Measurements from ENCODE around the gene LRIT2. TPM values are rescaled to one million over a fixed set of nuclear protein-coding genes. Genes with fewer than 3 reads are reported as not detected.

The LRIT2 gene
- total RNA-seq, 1 donor from 2014 or later: not detected

- Mint-ChIP-seq H3K4me3 (no peak overlapping the region), H3K36me3 (no peaks in the 10 kb centered on the region), H3K4me1 (no peaks in the 10 kb centered on the region), H3K27ac (no peak overlapping the region), H3K27me3 (ENCODE audit: low read depth) (peaks cover 95% of the 10 kb centered on the region), H3K9me3 (no peaks in the 10 kb centered on the region)
- no peak for TF ChIP-seq CTCF (IDR thresholded peaks at IDR 0.05; ENCODE audit: unreplicated experiment)
- DNase-seq (ENCODE audit: low spot score in 2 of 2, unreplicated experiment in 2 of 2): no peak
These were observed 29.3 kb downstream of the LRIT2 start for GRCh38 chr10:84196083-84196482.

- DNase-seq (ENCODE audit: low spot score in 2 of 2, unreplicated experiment in 2 of 2): no peak
- no peaks in the 10 kb centered on the region for H3K4me1 Mint-ChIP-seq
- no peak for TF ChIP-seq CTCF (IDR thresholded peaks at IDR 0.05; ENCODE audit: unreplicated experiment)
- H3K27me3 Mint-ChIP-seq (ENCODE audit: low read depth): peaks cover 95% of the 10 kb centered on the region
- H3K36me3 Mint-ChIP-seq: no peaks in the 10 kb centered on the region
- no peak overlapping the region for H3K27ac Mint-ChIP-seq
- H3K9me3 Mint-ChIP-seq: no peaks in the 10 kb centered on the region
- H3K4me3 Mint-ChIP-seq: peak overlapping the region; percentile 38
These were observed 30.1 kb downstream of the LRIT2 start for GRCh38 chr10:84195044-84195830.

- peaks cover 94% of the 10 kb centered on the region for H3K27me3 Mint-ChIP-seq (ENCODE audit: low read depth)
- no peaks in the 10 kb centered on the region for H3K4me1 Mint-ChIP-seq
- no peak for TF ChIP-seq CTCF (IDR thresholded peaks at IDR 0.05; ENCODE audit: unreplicated experiment)
- H3K27ac Mint-ChIP-seq: no peak within 1 kb of the TSS
- H3K4me3 Mint-ChIP-seq: peak within 1 kb of the TSS; percentile 38
- H3K9me3 Mint-ChIP-seq: no peaks in the 10 kb centered on the region
- H3K36me3 Mint-ChIP-seq: no peaks in the 10 kb centered on the region
- DNase-seq (ENCODE audit: low spot score in 2 of 2, unreplicated experiment in 2 of 2): no peak
These were observed 30.8 kb downstream of the LRIT2 start, which contains the start of gene CDHR1 for GRCh38 chr10:84194424-84195043. Gene CDHR1 (plus strand): TSS chr10:84194537. CDS start chr10:84194761, 224 bp downstream.

- H3K27ac Mint-ChIP-seq: no peak overlapping the region
- no peaks in the 10 kb centered on the region for H3K36me3 Mint-ChIP-seq
- peaks cover 93% of the 10 kb centered on the region for H3K27me3 Mint-ChIP-seq (ENCODE audit: low read depth)
- no peak for DNase-seq (ENCODE audit: low spot score in 2 of 2, unreplicated experiment in 2 of 2)
- H3K4me1 Mint-ChIP-seq: no peaks in the 10 kb centered on the region
- no peaks in the 10 kb centered on the region for H3K9me3 Mint-ChIP-seq
- peak overlapping the region; percentile 30 for H3K4me3 Mint-ChIP-seq
- no peak for TF ChIP-seq CTCF (IDR thresholded peaks at IDR 0.05; ENCODE audit: unreplicated experiment)
These were observed 31.4 kb downstream of the LRIT2 start for GRCh38 chr10:84193846-84194423.

- H3K36me3 Mint-ChIP-seq: no peaks in the 10 kb centered on the region
- H3K4me3 Mint-ChIP-seq: no peak overlapping the region
- H3K9me3 Mint-ChIP-seq: no peaks in the 10 kb centered on the region
- peaks cover 90% of the 10 kb centered on the region for H3K27me3 Mint-ChIP-seq (ENCODE audit: low read depth)
- no peaks in the 10 kb centered on the region for H3K4me1 Mint-ChIP-seq
- no peak overlapping the region for H3K27ac Mint-ChIP-seq
- TF ChIP-seq CTCF (IDR thresholded peaks at IDR 0.05; ENCODE audit: unreplicated experiment): no peak
- DNase-seq (ENCODE audit: low spot score in 2 of 2, unreplicated experiment in 2 of 2): no peak
These were observed 32.0 kb downstream of the LRIT2 start for GRCh38 chr10:84193327-84193726.
